Keratinocyte (primary cell): Measurements from ENCODE around the gene MGRN1.

Source experiments
- EZH2 ChIP-seq: IDR thresholded peaks from one replicate; pipeline ENCODE4 v1.6.1; 2012; ENCODE audit warnings: inconsistent platforms, mild to moderate bottlenecking, low read length, moderate library complexity
- TF ChIP-seq, protein P1 (sequence below), 3 experiments: IDR thresholded peaks in 1 of 3; conservative IDR thresholded peaks in 1 of 3; optimal IDR thresholded peaks in 1 of 3; 2 replicates in 2 of 3; 3 replicates in 1 of 3; pipeline versions ENCODE3 to v1.5.1; 2011; ENCODE audit warnings: low read length in 3 of 3, mild to moderate bottlenecking in 3 of 3, moderate library complexity in 2 of 3, control low read depth in 1 of 3, inconsistent platforms in 1 of 3; ENCODE audit not compliant: insufficient read depth in 2 of 3; ENCODE audit errors: extremely low read depth in 1 of 3

DNA sequence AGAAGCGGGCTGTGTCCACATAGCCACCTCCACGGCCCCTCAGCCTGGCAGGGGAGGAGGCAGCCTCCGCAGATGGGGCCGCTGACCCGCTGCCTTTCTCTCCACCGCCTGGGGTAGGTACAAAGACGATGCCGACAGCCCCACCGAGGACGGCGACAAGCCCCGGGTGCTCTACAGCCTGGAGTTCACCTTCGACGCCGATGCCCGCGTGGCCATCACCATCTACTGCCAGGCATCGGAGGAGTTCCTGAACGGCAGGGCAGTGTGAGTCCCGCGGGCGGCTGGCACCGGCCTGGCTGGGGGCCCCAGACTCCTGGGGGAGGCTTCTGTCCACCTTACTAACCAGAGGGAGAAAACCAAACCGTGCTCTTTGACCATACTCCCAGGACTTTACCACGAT lies 27.9 kb downstream of the MGRN1 start:
- TF ChIP-seq, protein P1, sequence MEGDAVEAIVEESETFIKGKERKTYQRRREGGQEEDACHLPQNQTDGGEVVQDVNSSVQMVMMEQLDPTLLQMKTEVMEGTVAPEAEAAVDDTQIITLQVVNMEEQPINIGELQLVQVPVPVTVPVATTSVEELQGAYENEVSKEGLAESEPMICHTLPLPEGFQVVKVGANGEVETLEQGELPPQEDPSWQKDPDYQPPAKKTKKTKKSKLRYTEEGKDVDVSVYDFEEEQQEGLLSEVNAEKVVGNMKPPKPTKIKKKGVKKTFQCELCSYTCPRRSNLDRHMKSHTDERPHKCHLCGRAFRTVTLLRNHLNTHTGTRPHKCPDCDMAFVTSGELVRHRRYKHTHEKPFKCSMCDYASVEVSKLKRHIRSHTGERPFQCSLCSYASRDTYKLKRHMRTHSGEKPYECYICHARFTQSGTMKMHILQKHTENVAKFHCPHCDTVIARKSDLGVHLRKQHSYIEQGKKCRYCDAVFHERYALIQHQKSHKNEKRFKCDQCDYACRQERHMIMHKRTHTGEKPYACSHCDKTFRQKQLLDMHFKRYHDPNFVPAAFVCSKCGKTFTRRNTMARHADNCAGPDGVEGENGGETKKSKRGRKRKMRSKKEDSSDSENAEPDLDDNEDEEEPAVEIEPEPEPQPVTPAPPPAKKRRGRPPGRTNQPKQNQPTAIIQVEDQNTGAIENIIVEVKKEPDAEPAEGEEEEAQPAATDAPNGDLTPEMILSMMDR (optimal IDR thresholded peaks at IDR 0.05 in 1 of 3, IDR thresholded peaks at IDR 0.05 in 1 of 3, conservative IDR thresholded peaks at IDR 0.05 in 1 of 3; ENCODE audit: extremely low read depth in 1 of 3, insufficient read depth in 2 of 3, low read length in 3 of 3), result no peak
- no peak for TF ChIP-seq EZH2
